ENCODE measurements around the gene BRD3. TPM values are rescaled to one million over a fixed set of nuclear protein-coding genes. Genes with fewer than 3 reads are reported as not detected.

The BRD3 gene
- polyA plus RNA-seq, 1 donor from 2014 or later, result 35.7 TPM

GRCh38 chr9:134061688-134062371 lies 6.0 kb downstream of the BRD3 start:
- Mint-ChIP-seq H3K9me3 (no peaks in the 10 kb centered on the region), H3K4me1 (peaks cover 24 to 48% (median 42%) of the 10 kb centered on the region in 3 donors), H3K27ac (no peak overlapping the region), H3K4me3 (peak overlapping the region in 1 of 4 donors; percentile 70), H3K36me3 (peaks cover 2% of the 10 kb centered on the region), H3K27me3 (no peaks in the 10 kb centered on the region)

- H3K27ac Mint-ChIP-seq, result peak overlapping the region in 1 of 3 donors; percentile 73
- peaks cover 2% of the 10 kb centered on the region for H3K36me3 Mint-ChIP-seq
- peak overlapping the region in 2 of 4 donors; percentile 47 to 83 for H3K4me3 Mint-ChIP-seq
- H3K4me1 Mint-ChIP-seq, result peaks cover 20 to 44% (median 38%) of the 10 kb centered on the region in 3 donors
- H3K9me3 Mint-ChIP-seq, result no peaks in the 10 kb centered on the region
- H3K27me3 Mint-ChIP-seq, result no peaks in the 10 kb centered on the region
These were observed 6.7 kb downstream of the BRD3 start for GRCh38 chr9:134061019-134061687.

GRCh38 chr9:134060546-134060945 lies 7.3 kb downstream of the BRD3 start:
- no peaks in the 10 kb centered on the region for H3K9me3 Mint-ChIP-seq
- H3K27ac Mint-ChIP-seq, result peak overlapping the region in 2 of 3 donors; percentile 59 to 73
- peak overlapping the region in 3 of 4 donors; percentile 63 to 89 (median 83) for H3K4me3 Mint-ChIP-seq
- peaks cover 14 to 39% (median 32%) of the 10 kb centered on the region in 3 donors for H3K4me1 Mint-ChIP-seq
- no peaks in the 10 kb centered on the region for H3K27me3 Mint-ChIP-seq
- peaks cover 2% of the 10 kb centered on the region for H3K36me3 Mint-ChIP-seq

GRCh38 chr9:134059661-134060395 lies 8.0 kb downstream of the BRD3 start:
- H3K27ac Mint-ChIP-seq, result peak overlapping the region in 2 of 3 donors; percentile 10 to 59
- no peaks in the 10 kb centered on the region for H3K9me3 Mint-ChIP-seq
- H3K4me3 Mint-ChIP-seq, result peak overlapping the region in 3 of 4 donors; percentile 74 to 89 (median 83)
- no peaks in the 10 kb centered on the region for H3K27me3 Mint-ChIP-seq
- peaks cover 2% of the 10 kb centered on the region for H3K36me3 Mint-ChIP-seq
- peaks cover 12 to 35% (median 27%) of the 10 kb centered on the region in 3 donors for H3K4me1 Mint-ChIP-seq

- Mint-ChIP-seq H3K4me3 (peak overlapping the region in 2 of 4 donors; percentile 74 to 79), H3K4me1 (peaks cover 12 to 35% (median 25%) of the 10 kb centered on the region in 3 donors), H3K27ac (peak overlapping the region in 2 of 3 donors; percentile 10 to 59), H3K9me3 (no peaks in the 10 kb centered on the region), H3K36me3 (peaks cover 2% of the 10 kb centered on the region), H3K27me3 (no peaks in the 10 kb centered on the region)
These were observed 8.6 kb downstream of the BRD3 start for GRCh38 chr9:134059188-134059641.

GRCh38 chr9:134058716-134059115 lies 9.1 kb downstream of the BRD3 start:
- H3K9me3 Mint-ChIP-seq, result no peaks in the 10 kb centered on the region
- peaks cover 12 to 35% (median 25%) of the 10 kb centered on the region in 3 donors for H3K4me1 Mint-ChIP-seq
- H3K4me3 Mint-ChIP-seq, result peak overlapping the region in 2 of 4 donors; percentile 17 to 74
- H3K27ac Mint-ChIP-seq, result peak overlapping the region in 1 of 3 donors; percentile 71
- H3K36me3 Mint-ChIP-seq, result peaks cover 2% of the 10 kb centered on the region
- no peaks in the 10 kb centered on the region for H3K27me3 Mint-ChIP-seq

GRCh38 chr9:134057751-134058701 lies 9.8 kb downstream of the BRD3 start:
- no peaks in the 10 kb centered on the region for H3K9me3 Mint-ChIP-seq
- H3K4me1 Mint-ChIP-seq, result peaks cover 12 to 31% (median 25%) of the 10 kb centered on the region in 3 donors
- no peaks in the 10 kb centered on the region for H3K27me3 Mint-ChIP-seq
- peak overlapping the region in 1 of 4 donors; percentile 17 for H3K4me3 Mint-ChIP-seq
- H3K36me3 Mint-ChIP-seq, result peaks cover 2% of the 10 kb centered on the region
- peak overlapping the region in 1 of 3 donors; percentile 71 for H3K27ac Mint-ChIP-seq

GRCh38 chr9:134057307-134057657 lies 10.5 kb downstream of the BRD3 start:
- H3K9me3 Mint-ChIP-seq, result no peaks in the 10 kb centered on the region
- no peaks in the 10 kb centered on the region for H3K27me3 Mint-ChIP-seq
- H3K27ac Mint-ChIP-seq, result no peak overlapping the region
- H3K36me3 Mint-ChIP-seq, result peaks cover 2% of the 10 kb centered on the region
- peaks cover 12 to 28% (median 21%) of the 10 kb centered on the region in 3 donors for H3K4me1 Mint-ChIP-seq
- no peak overlapping the region for H3K4me3 Mint-ChIP-seq

GRCh38 chr9:134056483-134057306 lies 11.1 kb downstream of the BRD3 start:
- Mint-ChIP-seq H3K27me3 (no peaks in the 10 kb centered on the region), H3K27ac (no peak overlapping the region), H3K9me3 (no peaks in the 10 kb centered on the region), H3K36me3 (peaks cover 2% of the 10 kb centered on the region), H3K4me3 (peak overlapping the region in 1 of 4 donors; percentile 84), H3K4me1 (peaks cover 12 to 26% (median 20%) of the 10 kb centered on the region in 3 donors)

- peaks cover 12 to 26% (median 22%) of the 10 kb centered on the region in 3 donors for H3K4me1 Mint-ChIP-seq
- peaks cover 2% of the 10 kb centered on the region for H3K36me3 Mint-ChIP-seq
- H3K4me3 Mint-ChIP-seq, result no peak overlapping the region
- H3K27ac Mint-ChIP-seq, result no peak overlapping the region
- no peaks in the 10 kb centered on the region for H3K27me3 Mint-ChIP-seq
- no peaks in the 10 kb centered on the region for H3K9me3 Mint-ChIP-seq
These were observed 11.8 kb downstream of the BRD3 start for GRCh38 chr9:134055981-134056461.

GRCh38 chr9:134054891-134055811 lies 12.7 kb downstream of the BRD3 start:
- peaks cover 2% of the 10 kb centered on the region for H3K36me3 Mint-ChIP-seq
- no peaks in the 10 kb centered on the region for H3K9me3 Mint-ChIP-seq
- peaks cover 10 to 17% (median 15%) of the 10 kb centered on the region in 3 donors for H3K4me1 Mint-ChIP-seq
- H3K27me3 Mint-ChIP-seq, result no peaks in the 10 kb centered on the region
- peak overlapping the region in 1 of 4 donors; percentile 41 for H3K4me3 Mint-ChIP-seq
- H3K27ac Mint-ChIP-seq, result no peak overlapping the region

GRCh38 chr9:134053941-134054761 lies 13.7 kb downstream of the BRD3 start:
- no peak overlapping the region for H3K27ac Mint-ChIP-seq
- H3K4me3 Mint-ChIP-seq, result no peak overlapping the region
- H3K36me3 Mint-ChIP-seq, result peaks cover 2% of the 10 kb centered on the region
- no peaks in the 10 kb centered on the region for H3K27me3 Mint-ChIP-seq
- no peaks in the 10 kb centered on the region for H3K9me3 Mint-ChIP-seq
- H3K4me1 Mint-ChIP-seq, result peaks cover 5 to 13% (median 11%) of the 10 kb centered on the region in 3 donors

All from IgD-negative memory B cell (primary cell).